Activated CD4-positive, alpha-beta T cell treated with anti-CD3 and anti-CD28 coated beads for 1 hour (primary cell): ENCODE results near the gene PPP3R2.
"Not testable (repeated sequence)": the region's sequence is repeated elsewhere in the genome, so short reads cannot be mapped to it uniquely, and the experiment has no call there.

Experiments
- DNase-seq: peaks from one replicate; pipeline ENCODE4 v3.0.0-alpha.2; 2020

Gene PPP3R2

DNA sequence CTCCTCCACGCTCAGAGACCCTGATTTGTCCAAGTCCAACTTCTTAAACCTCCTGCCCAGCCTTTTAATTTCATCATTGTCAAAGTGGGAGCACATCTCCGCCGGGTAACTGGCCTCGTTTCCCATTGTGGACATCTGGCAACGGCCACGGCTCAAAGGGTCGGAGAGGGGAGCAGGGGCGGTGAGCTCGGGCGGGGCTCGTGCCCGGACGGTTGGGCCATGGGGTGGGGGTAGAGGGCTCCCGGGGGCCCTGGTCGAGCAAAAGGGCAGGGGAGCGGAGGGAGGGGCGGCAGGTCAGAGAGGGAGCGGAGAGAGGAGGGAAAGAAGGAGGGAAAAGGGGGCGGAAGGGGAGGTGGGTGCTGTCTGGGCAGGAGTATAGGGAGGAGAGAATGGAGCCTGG is at the start of gene PPP3R2:
Gene PPP3R2, minus strand, starts transcription at position 174 of the 400 bp plus-strand sequence. Its CDS starts 48 bp downstream, at position 126.
- no peak for DNase-seq

- no peak for DNase-seq
Observed at GRCh38 chr9:101639785-101640665, 45.3 kb upstream of the PPP3R2 start.

- DNase-seq = no peak
Observed at GRCh38 chr9:101639311-101639710, 44.5 kb upstream of the PPP3R2 start.

GRCh38 chr9:101636247-101636646 is 41.5 kb upstream of the PPP3R2 start:
- DNase-seq = no peak

GRCh38 chr9:101635473-101635872 is 40.7 kb upstream of the PPP3R2 start:
- DNase-seq = no peak

DNA sequence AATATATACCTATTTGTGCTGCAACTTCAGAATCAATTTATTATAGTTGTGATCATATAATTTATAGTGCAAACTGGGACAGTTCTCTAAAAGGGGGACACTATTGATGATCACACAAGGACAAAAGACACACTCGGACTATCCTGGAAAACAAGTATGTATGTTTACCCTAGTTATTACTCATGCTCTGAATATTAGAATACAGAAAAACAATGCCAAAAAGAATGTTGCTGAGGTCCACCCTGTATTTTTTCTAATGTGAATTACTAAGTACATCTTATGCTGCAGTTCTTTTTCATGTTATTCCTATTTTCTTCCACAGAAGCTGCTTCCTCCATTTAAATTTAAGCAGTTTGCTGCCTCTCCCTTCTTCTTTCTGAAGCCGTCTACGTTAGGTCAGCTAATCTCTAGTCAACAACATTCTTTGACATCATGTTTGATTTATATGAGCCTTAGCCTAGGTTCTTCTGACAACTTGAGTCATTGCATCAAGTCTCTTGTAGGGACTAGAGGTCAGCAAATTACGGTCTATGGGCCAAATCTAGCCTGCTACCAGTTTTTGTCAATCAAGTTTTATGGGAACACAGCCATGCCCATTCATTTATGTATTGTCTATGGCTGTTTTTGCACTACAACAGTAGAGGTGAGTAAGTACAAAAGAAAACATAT is 40.1 kb upstream of the PPP3R2 start:
- no peak for DNase-seq

GRCh38 chr9:101632611-101633010 is 37.8 kb upstream of the PPP3R2 start:
- no peak for DNase-seq

DNA sequence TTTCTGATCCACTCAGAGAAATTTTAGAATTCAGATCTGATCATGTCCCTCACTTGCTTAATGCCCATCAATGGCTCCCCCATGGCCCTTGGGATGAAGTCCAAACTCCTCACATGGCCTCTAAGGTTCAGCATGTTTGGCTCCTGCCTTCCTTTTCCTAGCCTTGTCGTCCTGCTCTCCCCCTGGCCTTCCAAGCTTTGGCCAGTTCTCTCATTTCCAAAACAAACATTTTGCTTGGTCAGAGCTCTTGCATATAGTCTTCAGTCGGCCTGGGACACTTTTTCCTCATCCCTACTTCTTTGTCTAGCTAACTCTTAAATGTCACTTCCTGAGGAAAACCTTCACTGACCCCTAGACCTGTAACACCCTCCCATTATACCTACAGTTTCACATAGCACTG is 37.1 kb upstream of the PPP3R2 start:
- DNase-seq = no peak

DNA sequence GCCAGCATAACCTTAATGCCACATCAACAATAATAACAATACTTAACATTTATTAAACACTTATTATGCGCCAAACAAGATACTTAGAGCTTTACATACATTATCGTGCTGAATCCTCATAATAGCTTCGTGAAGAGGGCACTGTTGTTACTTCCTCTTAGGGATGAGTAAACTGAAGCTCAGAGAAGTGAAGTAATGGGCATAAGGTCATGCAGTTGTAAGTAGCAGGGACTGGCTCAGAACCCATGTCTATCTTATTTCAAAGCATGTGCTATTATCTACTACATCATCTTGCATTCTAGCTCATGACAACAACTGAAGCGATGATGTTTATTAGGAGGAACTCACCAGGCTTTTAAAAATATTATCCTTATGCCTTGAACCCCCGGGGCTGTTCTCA is 34.9 kb upstream of the PPP3R2 start:
- DNase-seq = no peak

DNA sequence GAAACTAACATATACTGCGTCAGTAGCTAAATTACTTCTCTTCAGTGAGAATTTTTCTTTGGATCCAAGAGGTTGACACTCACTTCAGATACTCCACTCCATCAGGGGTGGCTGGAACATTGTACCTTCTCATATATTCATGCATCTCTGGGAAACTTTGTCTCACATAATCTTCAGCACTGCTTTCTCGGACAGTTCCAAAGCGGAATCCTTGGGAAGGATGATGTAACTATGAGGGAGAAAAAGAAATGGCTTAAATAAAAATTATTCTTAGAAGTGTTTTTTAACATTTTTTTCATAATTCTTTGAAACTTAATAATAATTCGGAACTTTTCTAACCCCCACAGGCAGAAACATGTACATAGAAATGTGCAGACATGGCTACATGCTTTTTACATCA is 33.4 kb upstream of the PPP3R2 start:
- DNase-seq = no peak

DNA sequence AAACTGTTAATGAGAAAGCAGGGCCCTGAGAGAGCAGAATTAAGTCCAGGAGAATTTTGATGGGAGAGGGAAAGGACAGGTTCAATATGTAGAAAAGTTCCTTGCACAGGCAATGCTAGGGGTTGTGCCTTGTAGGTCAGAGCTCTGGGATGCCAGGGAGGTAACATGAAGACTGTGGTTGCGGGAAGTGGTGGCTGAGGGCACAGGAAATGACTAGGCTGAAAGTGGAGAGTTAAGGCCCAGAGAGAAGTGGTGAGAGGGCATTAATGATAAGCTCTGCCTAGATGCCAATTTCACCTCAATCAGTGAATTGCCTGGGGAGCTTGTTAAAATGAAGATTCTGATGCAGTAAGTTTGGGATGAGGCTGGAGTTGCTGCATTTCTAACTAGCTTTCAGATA is 31.5 kb upstream of the PPP3R2 start:
- no peak for DNase-seq

DNA sequence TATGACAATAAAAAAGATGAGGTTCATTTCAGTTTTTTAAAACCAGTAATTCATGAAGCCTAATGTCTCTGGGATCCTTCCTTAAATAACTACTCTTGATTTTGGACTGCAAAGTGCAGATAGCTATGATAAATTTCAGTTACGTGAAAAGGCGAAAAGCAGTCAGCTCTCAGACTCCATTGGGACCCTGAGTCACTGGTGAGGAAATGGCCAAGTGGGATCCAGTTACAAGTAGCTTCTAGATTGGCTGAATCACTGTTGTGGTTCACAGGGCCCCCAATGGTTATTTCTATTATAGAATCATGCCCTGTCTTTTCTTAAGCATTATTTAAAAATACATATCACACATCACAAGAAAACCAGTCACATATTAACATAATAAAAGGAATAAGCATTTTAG is 31.1 kb upstream of the PPP3R2 start:
- DNase-seq = no peak

GRCh38 chr9:101620452-101620851 is 25.7 kb upstream of the PPP3R2 start:
- no peak for DNase-seq

DNA sequence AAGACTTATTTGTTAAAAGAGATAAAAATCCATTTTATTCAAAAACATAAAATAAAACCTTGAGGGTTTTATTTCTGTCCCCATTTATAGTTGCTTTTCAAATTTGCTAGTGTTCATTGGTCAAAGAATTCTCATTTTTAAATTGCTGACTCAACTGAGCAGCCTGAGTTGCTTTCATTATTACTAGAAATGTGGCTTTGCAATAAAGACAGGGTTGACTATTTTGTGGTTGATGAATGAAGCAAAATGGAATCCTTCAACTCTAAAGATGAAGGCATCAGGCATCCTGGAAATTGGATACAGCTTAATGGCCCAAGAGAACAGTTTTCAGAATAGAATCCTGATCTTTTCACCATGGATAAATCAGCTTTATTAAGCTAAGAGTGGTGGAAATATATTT is 23.9 kb upstream of the PPP3R2 start:
- DNase-seq = no peak

DNA sequence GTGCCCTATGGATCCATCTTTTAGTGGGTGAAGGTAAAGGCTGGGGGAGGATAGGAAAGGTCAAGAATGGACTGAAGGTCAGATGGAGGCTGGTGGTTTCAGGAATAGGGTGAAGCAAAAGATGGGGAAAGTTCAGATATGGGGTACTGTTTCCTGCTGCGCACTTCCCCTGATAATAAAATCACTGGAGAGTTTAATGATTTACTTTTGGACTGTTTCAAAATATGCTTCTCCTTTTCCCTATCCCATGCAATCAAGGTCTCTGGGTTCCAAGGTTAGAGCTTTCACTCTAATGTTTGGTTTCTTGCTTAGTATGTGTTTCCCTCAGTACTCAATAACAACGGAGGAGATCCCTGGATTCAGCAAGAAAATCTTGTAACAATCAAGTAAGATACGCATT is 10.8 kb upstream of the PPP3R2 start:
- DNase-seq = no peak

DNA sequence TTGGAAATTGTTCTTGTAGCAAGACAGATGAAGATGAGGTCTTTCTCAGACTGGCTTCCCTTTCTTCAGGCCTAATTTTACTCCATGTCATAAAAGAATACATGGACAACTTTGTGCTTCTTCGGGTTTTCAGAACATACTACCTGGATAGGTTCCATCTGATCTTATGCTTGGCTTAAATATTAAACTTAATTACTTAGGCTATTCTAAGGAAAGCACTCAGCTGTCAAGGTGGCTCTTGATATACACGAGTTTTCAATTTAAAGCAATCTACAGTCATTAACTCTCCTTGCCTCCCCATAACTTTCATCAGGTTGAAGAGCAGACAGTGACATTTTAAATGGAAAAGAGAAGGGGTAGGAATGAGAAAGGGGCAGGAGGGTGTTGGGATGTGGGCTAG is 9.5 kb upstream of the PPP3R2 start:
- DNase-seq = no peak

DNA sequence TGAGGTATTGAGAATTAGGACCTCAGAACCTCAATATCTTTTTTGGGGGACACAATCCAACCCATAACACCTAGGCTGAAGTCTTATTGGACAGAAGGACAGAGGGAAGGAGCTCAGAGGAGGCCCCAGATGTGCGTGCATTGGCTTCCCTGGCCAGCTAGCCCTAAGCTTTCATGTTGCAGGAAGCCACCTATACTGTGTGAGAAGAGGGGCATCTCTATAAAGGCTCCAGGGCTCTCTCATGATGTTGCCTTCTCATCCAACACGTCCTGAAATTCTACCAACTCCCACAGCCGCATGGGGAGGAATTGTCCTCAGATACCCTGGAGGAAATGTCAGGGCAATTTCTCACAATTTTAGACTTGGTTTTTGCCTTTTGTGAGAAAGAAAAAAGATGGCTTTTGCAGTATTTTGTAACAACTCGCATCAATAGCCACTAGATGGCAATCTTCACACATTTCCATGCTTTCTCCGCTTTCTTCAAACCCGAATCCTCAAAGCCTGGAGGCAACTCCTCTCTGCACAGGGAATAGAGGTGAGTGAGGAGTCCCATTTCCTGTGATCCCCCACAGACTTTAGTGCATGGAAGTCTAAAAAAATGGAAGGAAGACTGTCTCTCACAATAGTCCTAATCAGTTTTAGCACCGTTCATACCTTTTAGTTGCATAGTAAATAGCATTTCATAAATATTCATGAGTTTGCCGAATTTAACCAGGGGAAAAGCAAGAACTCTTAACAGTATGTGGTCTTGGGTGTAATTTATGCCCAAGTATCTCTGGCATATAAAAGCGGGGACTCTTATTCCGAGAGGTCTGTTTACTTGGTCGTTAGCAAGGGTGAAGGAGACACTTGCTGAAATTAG is 7.4 kb upstream of the PPP3R2 start:
- DNase-seq = no peak

GRCh38 chr9:101593345-101593744 is 1.4 kb downstream of the PPP3R2 start:
- no peak for DNase-seq

- no peak for DNase-seq
Observed at GRCh38 chr9:101592788-101593187, 2.0 kb downstream of the PPP3R2 start.

- DNase-seq = no peak
Observed at GRCh38 chr9:101591787-101592446, 2.9 kb downstream of the PPP3R2 start.

GRCh38 chr9:101590901-101591300 is 3.9 kb downstream of the PPP3R2 start:
- no peak for DNase-seq

- DNase-seq = not testable (repeated sequence)
Observed at GRCh38 chr9:101590074-101590473, 4.7 kb downstream of the PPP3R2 start.
